A549 (cell line): ENCODE results near the gene OBSCN. TPM values are rescaled to one million over a fixed set of nuclear protein-coding genes. Genes with fewer than 3 reads are reported as not detected.
A peak's percentile ranks its signal among the peaks of the same experiment; 100 is the strongest.

Experiments
- ATAC-seq, 2 experiments: fragments of 200-7000 bp in 1 of 2; fragments of >200 bp in 1 of 2; cut with Nextera tagmentation in 1 of 2; cut with Tn5 transposase in 1 of 2; 3 replicates each; pipeline versions ENCODE4 v1.8.0 to v1.9.1; 2018 to 2020; ENCODE audit warnings: mild to moderate bottlenecking in 1 of 2, moderate library complexity in 1 of 2
- CTCF ChIA-PET: fragments of 300-600 bp; sonication (Branson Sonifier 250); formaldehyde crosslinking; extraction: SDS; loops from one replicate; lab custom pipeline; 2021; ENCODE audit warnings: antibody characterized with exemption, inconsistent platforms; lab: Yijun Ruan, JAX
- POLR2A ChIA-PET: fragments of 350-600 bp; formaldehyde crosslinking; extraction: SDS; loops from one replicate; lab custom pipeline; 2021; ENCODE audit warnings: antibody characterized with exemption, inconsistent platforms; lab: Yijun Ruan, JAX
- DNase-seq, 2 experiments: peaks; one replicate each; pipeline versions ENCODE4 v3.0.0 to v3.0.0-alpha.2; 2011 to 2016; ENCODE audit warnings: low read depth in 1 of 2, low spot score in 1 of 2
- FAIRE-seq: peaks from 2 replicates; lab custom pipeline; 2011; peaks lifted over from hg19 to GRCh38; lab: Jason Lieb, UNC
- H3K27ac ChIP-seq, 2 experiments: fragments of >200 bp; sonication (Bioruptor Twin); formaldehyde crosslinking; 3 replicates each; pipeline ENCODE4 v1.5.1; 2016 to 2017
- H3K4me1 ChIP-seq: fragments of >200 bp; sonication (Bioruptor Twin); formaldehyde crosslinking; 3 replicates; pipeline ENCODE4 v1.6.1; 2016
- H3K4me2 ChIP-seq: fragments of >200 bp; sonication (Bioruptor Twin); formaldehyde crosslinking; 3 replicates; pipeline ENCODE4 v1.6.1; 2016
- H3K4me3 ChIP-seq: fragments of >200 bp; sonication (Bioruptor Twin); formaldehyde crosslinking; 3 replicates; pipeline ENCODE4 v1.5.1; 2016
- H3K9me3 ChIP-seq: fragments of >200 bp; sonication (Bioruptor Twin); formaldehyde crosslinking; 3 replicates; pipeline ENCODE4 v1.6.1; 2016
- CBX2 ChIP-seq: fragments of 200-600 bp; sonication (generic); IDR thresholded peaks from 2 replicates; pipeline ENCODE4 v1.6.1; 2016; ENCODE audit warnings: low read depth, mild to moderate bottlenecking, borderline replicate concordance
- CBX8 ChIP-seq: fragments of 200-600 bp; sonication (generic); IDR thresholded peaks from 2 replicates; pipeline ENCODE4 v1.6.1; 2016
- CHD2 ChIP-seq: fragments of 150-350 bp; IDR thresholded peaks from 2 replicates; pipeline ENCODE4 v1.6.1; 2014; ENCODE audit warnings: low read length; ENCODE audit not compliant: partially characterized antibody
- CHD4 ChIP-seq: fragments of 200-600 bp; sonication (generic); IDR thresholded peaks from 2 replicates; pipeline ENCODE4 v1.6.1; 2016; ENCODE audit warnings: antibody characterized with exemption, mild to moderate bottlenecking, borderline replicate concordance
- FOSB ChIP-seq: fragments of 250-450 bp; sonication (Bioruptor Pico); IDR thresholded peaks from 2 replicates; pipeline ENCODE4 v1.5.0; 2020; ENCODE audit warnings: mild to moderate bottlenecking, moderate library complexity
- GATA3 ChIP-seq: IDR thresholded peaks from 2 replicates; pipeline ENCODE4 v1.6.1; 2012; ENCODE audit warnings: borderline replicate concordance
- HDAC2 ChIP-seq: fragments of 200-600 bp; sonication (generic); IDR thresholded peaks from 2 replicates; pipeline ENCODE4 v1.6.1; 2016
- KDM1A ChIP-seq: fragments of 200-600 bp; sonication (generic); IDR thresholded peaks from 2 replicates; pipeline ENCODE4 v1.6.1; 2016; ENCODE audit warnings: low read depth, mild to moderate bottlenecking
- KDM5A ChIP-seq: fragments of 200-600 bp; sonication (generic); IDR thresholded peaks from 2 replicates; pipeline ENCODE4 v1.6.1; 2016; ENCODE audit warnings: antibody characterized with exemption, mild to moderate bottlenecking
- NFE2L2 ChIP-seq: fragments of 150-350 bp; conservative IDR thresholded peaks from 2 replicates; pipeline ENCODE4 v1.6.1; 2014; ENCODE audit warnings: low read length
- NPAS2 ChIP-seq: fragments of 250-450 bp; sonication (Bioruptor Pico); IDR thresholded peaks from 2 replicates; pipeline ENCODE4 v1.8.0; 2022; ENCODE audit warnings: mild to moderate bottlenecking, moderate library complexity, borderline replicate concordance
- NR3C1 ChIP-seq: fragments of >200 bp; sonication (Bioruptor Twin); formaldehyde crosslinking; IDR thresholded peaks from 3 replicates; pipeline ENCODE4 v1.6.1; 2017
- PHF8 ChIP-seq: fragments of 200-600 bp; sonication (generic); IDR thresholded peaks from 2 replicates; pipeline ENCODE4 v1.6.1; 2016; ENCODE audit warnings: low read depth, mild to moderate bottlenecking, antibody characterized with exemption, moderate library complexity, borderline replicate concordance
- POLR2A ChIP-seq: IDR thresholded peaks from 2 replicates; pipeline ENCODE4 v1.6.1; 2012; ENCODE audit warnings: mild to moderate bottlenecking, low read length
- RCOR1 ChIP-seq: fragments of 150-350 bp; IDR thresholded peaks from 2 replicates; pipeline ENCODE4 v1.6.1; 2014; ENCODE audit warnings: antibody characterized with exemption, low read length, low read depth
- RFX5 ChIP-seq: fragments of 450-650 bp; IDR thresholded peaks from 2 replicates; pipeline ENCODE4 v1.7.1; 2014; ENCODE audit warnings: antibody characterized with exemption, mild to moderate bottlenecking, moderate library complexity
- RNF2 ChIP-seq: fragments of 200-600 bp; sonication (generic); IDR thresholded peaks from 2 replicates; pipeline ENCODE4 v1.6.1; 2016; ENCODE audit warnings: low read depth, mild to moderate bottlenecking, antibody characterized with exemption, moderate library complexity, borderline replicate concordance
- SMC3 ChIP-seq: fragments of >200 bp; sonication (Bioruptor Twin); formaldehyde crosslinking; IDR thresholded peaks from 3 replicates; pipeline ENCODE4 v1.6.1; 2018; ENCODE audit warnings: inconsistent platforms
- SREBF2 ChIP-seq: fragments of 450-650 bp; IDR thresholded peaks from 2 replicates; pipeline ENCODE4 v1.6.1; 2014; ENCODE audit warnings: mild to moderate bottlenecking, moderate library complexity
- TFCP2L1 ChIP-seq: fragments of 250-450 bp; sonication (Bioruptor Pico); IDR thresholded peaks from 2 replicates; pipeline ENCODE4 v1.5.0; 2021; ENCODE audit warnings: mild to moderate bottlenecking
- ZC3H11A ChIP-seq: fragments of 450-650 bp; IDR thresholded peaks from 2 replicates; pipeline ENCODE4 v1.6.1; 2014; ENCODE audit warnings: antibody characterized with exemption, mild to moderate bottlenecking
- ZFP36 ChIP-seq: fragments of 450-650 bp; IDR thresholded peaks from 2 replicates; pipeline ENCODE4 v1.6.1; 2014; ENCODE audit warnings: borderline replicate concordance; ENCODE audit not compliant: partially characterized antibody
- ZSCAN20 ChIP-seq: fragments of 250-450 bp; sonication (Bioruptor Pico); IDR thresholded peaks from 2 replicates; pipeline ENCODE4 v1.8.0; 2022; ENCODE audit warnings: mild to moderate bottlenecking, moderate library complexity
- WGBS: methylation state at CpG from one replicate; pipeline ENCODE4 v1.1.6; 2017; ENCODE audit errors: missing lambda C conversion rate; 5-methylcytosine and 5-hydroxymethylcytosine counted together
- polyA plus RNA-seq, 4 experiments: library from polyadenylated mRNA; depleted of rRNA in 3 of 4; stranded (reverse); fragments of >200 nt; fragmentation: RNase III in 1 of 4; extraction: RNeasy Plus Mini Kit Qiagen cat#74134 plus additional on column Dnase treatment in 1 of 4; gene quantifications; 2 replicates in 3 of 4; 3 replicates in 1 of 4; pipeline ENCODE4 v1.2.3, GENCODE V29; 2011 to 2017
- TF ChIP-seq, protein P1 (sequence below): IDR thresholded peaks from 2 replicates; pipeline ENCODE4 v1.6.1; 2012

Gene OBSCN
- polyA plus RNA-seq, 2 of the 4 experiments (the other 2 are of a cell fraction): 3.1 to 6.8 TPM

DNA sequence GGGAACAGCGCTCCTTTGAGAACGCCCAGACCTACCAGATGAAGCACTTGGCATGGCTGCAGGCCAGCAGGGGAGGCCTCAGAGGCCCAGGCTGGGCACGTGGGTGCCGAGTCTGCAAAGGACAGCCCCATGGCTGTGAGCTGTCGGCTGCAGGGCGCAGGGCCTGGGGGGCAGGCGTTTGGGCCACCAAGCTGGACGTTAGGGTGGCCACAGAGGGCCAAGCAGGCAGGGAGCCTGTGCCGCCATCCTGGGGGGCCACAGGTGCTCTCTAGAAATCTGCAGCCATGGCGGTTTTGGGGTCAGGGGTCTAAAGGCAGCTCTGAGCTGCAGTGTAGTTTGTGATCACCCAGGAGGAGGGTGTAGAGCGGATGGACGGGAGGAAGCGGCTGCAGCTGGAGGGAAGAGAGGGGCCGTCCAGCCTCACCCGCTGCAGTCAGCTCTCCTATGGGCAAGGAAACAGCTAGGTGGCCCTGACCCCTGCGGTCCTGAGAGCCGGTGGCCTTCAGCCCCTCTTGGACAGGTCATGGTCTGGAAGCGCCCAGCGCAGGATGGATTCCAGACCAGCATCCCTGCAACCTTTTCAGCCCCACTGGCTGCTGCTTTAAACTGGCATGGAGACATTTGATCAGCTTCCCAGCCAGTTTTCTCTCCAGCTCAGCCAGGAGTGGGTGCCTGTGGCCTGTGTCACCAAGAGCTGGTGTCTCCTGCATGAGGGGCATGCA lies 31.2 kb upstream of the OBSCN start:
- WGBS: 86% methylated on average over 19 of the region's 19 CpGs
- Histone ChIP-seq H3K4me2 (no peak overlapping the region), H3K4me1 (0 out of 3 replicates have a peak, but pooled peaks cover 4% of the 10 kb centered on the region), H3K9me3 (no peaks in the 10 kb centered on the region), H3K27ac (no peak overlapping the region), H3K4me3 (no peak overlapping the region)
- CTCF ChIA-PET: interaction anchor here (0.9 to 3.9 kb wide), 4 partner anchors 11 to 46 kb away, joined by 3 to 19 read pairs (median 4); partner anchors contain the start of gene IBA57
- no peak for DNase-seq
- FAIRE-seq: no peak
- POLR2A ChIA-PET: interaction anchor here (1.3 kb wide), 1 partner anchor 12 kb away, joined by 6 read pairs; no protein-coding TSS in a partner anchor
- no peak for ATAC-seq
- TF ChIP-seq GATA3 (no peak), ZSCAN20 (no peak), KDM5A (no peak), RFX5 (no peak), PHF8 (no peak), SREBF2 (no peak), KDM1A (no peak), CBX8 (no peak), NPAS2 (no peak), CBX2 (no peak), ZFP36 (no peak), NFE2L2 (no peak), POLR2A (no peak), ZC3H11A (no peak), NR3C1 (no peak), TFCP2L1 (CRISPR knock-in tag) (no peak), CHD2 (no peak)
- TF ChIP-seq, protein P1, sequence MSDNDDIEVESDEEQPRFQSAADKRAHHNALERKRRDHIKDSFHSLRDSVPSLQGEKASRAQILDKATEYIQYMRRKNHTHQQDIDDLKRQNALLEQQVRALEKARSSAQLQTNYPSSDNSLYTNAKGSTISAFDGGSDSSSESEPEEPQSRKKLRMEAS: no peak

DNA sequence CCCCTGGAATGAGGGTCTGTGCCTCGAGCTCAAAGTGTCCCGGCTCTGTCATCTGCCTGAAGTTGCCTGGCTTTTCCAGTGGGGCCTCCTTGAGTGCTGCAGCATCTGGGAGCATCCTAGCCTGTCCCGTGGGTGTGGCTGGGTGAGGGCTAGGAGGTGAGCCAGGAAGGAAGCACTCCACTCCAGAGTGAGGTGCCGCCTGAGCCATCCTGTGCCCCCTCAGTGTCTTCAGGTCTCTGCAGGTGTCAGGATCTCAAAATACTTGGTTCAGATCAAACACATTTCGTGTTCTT lies 30.7 kb upstream of the OBSCN start:
- Histone ChIP-seq H3K4me1 (0 out of 3 replicates have a peak, but pooled peaks cover 4% of the 10 kb centered on the region), H3K4me3 (no peak overlapping the region), H3K9me3 (no peaks in the 10 kb centered on the region), H3K27ac (no peak overlapping the region), H3K4me2 (no peak overlapping the region)
- 73% methylated on average over 5 of the region's 5 CpGs for WGBS
- DNase-seq (no peak), FAIRE-seq (no peak), ATAC-seq (peak in 1 of 2 experiments; percentile 21; a peak in 1 of 6 replicates)
- TF ChIP-seq FOSB (CRISPR knock-in tag) (no peak), HDAC2 (no peak), SREBF2 (no peak), RNF2 (no peak), RCOR1 (no peak), SMC3 (no peak), PHF8 (no peak), CHD4 (no peak), CBX8 (no peak)
- ChIA-PET CTCF (interaction anchor here (0.6 to 3.9 kb wide), 4 partner anchors 10 to 247 kb away, joined by 3 to 19 read pairs (median 4); no protein-coding TSS in a partner anchor), POLR2A (interaction anchor here (1.3 kb wide), 1 partner anchor 12 kb away, joined by 6 read pairs; no protein-coding TSS in a partner anchor)

DNA sequence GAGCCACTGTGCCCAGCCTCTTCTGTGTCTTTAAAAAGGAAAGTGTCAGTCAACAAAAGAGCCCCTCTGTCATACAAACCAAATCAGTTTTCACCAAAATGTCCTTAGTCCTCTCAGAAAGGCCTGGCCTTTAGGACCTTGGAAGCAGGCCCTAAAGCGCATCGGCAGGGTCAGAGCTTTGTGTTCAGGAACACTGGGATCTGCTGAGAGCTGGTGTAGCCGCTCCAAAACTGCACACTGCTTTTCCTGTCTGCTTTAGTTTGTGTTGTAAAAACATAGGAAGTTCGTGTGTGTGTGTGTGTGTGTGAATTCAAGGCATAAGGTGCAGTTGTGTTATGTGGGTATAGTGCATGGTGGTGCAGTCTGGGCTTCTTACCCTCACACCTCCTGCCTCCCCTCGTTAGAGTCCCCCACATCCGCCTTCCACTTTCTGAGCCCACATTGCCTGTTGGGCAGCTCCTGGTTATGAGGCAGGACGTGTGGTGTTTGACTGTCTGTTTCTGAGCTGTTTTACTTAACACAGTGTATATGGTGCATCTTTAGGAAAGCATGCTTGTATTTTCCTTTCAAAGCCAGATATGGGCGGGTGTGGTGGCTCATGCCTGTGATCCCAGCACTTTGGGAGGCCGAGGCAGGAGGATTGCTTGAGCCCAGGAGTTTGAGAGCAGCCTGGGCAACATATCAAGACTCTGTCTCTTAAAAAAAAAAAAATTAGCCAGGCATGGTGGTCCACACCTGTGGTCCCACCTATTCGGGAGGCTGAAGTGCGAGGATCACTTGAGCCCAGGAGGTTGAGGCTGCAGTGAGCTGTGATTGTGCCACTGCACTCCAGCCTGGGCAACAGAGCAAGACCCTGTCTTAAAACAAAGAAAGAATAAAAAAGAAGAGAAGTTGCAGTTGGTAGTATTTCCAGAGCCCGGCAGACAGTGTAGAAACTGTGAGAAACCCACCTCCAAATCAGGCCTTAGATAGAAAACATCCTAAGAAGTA lies 29.8 kb upstream of the OBSCN start:
- TF ChIP-seq, protein P1: no peak
- no peak for DNase-seq
- Histone ChIP-seq H3K27ac (no peak overlapping the region), H3K9me3 (no peaks in the 10 kb centered on the region), H3K4me3 (no peak overlapping the region), H3K4me1 (0 out of 3 replicates have a peak, but pooled peaks cover 4% of the 10 kb centered on the region), H3K4me2 (no peak overlapping the region)
- WGBS: 79% methylated on average over 12 of the region's 12 CpGs
- ATAC-seq: no peak
- no peak for FAIRE-seq
- CTCF ChIA-PET: interaction anchor here (0.6 to 3.9 kb wide), 6 partner anchors 11 to 247 kb away, joined by 3 to 19 read pairs (median 6); partner anchors contain the start of gene IBA57
- POLR2A ChIA-PET: no interaction called here
